Ishikawa (cell line): Measurements from ENCODE around the gene ZNF778.

Experiments used
- CEBPB ChIP-seq: IDR thresholded peaks from 2 replicates; pipeline ENCODE4 v1.6.1; 2012
- CREB1 ChIP-seq: IDR thresholded peaks from 2 replicates; pipeline ENCODE4 v1.6.1; 2012; ENCODE audit warnings: low read depth
- EGR1 ChIP-seq: IDR thresholded peaks from 2 replicates; pipeline ENCODE4 v1.6.1; 2012
- EP300 ChIP-seq: IDR thresholded peaks from 2 replicates; pipeline ENCODE4 v1.6.1; 2012; ENCODE audit warnings: borderline replicate concordance
- FOXM1 ChIP-seq: IDR thresholded peaks from 2 replicates; pipeline ENCODE4 v1.6.1; 2012; ENCODE audit warnings: low read depth, borderline replicate concordance
- NFIC ChIP-seq: IDR thresholded peaks from 2 replicates; pipeline ENCODE4 v1.6.1; 2012
- TAF1 ChIP-seq: IDR thresholded peaks from 2 replicates; pipeline ENCODE4 v1.6.1; 2012; ENCODE audit warnings: low read depth, mild to moderate bottlenecking
- TCF12 ChIP-seq: IDR thresholded peaks from 2 replicates; pipeline ENCODE4 v1.6.1; 2012; ENCODE audit warnings: low read depth
- TEAD4 ChIP-seq: IDR thresholded peaks from 2 replicates; pipeline ENCODE4 v1.6.1; 2012
- YY1 ChIP-seq: IDR thresholded peaks from 2 replicates; pipeline ENCODE4 v1.6.1; 2012; ENCODE audit warnings: low read depth
- ZBTB7A ChIP-seq: IDR thresholded peaks from 2 replicates; pipeline ENCODE4 v1.6.1; 2012; ENCODE audit warnings: low read depth
- TF ChIP-seq, protein P1 (sequence below): IDR thresholded peaks from 2 replicates; pipeline ENCODE4 v1.6.1; 2012
- TF ChIP-seq, protein P2 (sequence below): IDR thresholded peaks from 2 replicates; pipeline ENCODE4 v1.6.1; 2012; ENCODE audit warnings: low read depth, mild to moderate bottlenecking
- TF ChIP-seq, protein P3 (sequence below): IDR thresholded peaks from 2 replicates; pipeline ENCODE4 v1.6.1; 2012

DNA sequence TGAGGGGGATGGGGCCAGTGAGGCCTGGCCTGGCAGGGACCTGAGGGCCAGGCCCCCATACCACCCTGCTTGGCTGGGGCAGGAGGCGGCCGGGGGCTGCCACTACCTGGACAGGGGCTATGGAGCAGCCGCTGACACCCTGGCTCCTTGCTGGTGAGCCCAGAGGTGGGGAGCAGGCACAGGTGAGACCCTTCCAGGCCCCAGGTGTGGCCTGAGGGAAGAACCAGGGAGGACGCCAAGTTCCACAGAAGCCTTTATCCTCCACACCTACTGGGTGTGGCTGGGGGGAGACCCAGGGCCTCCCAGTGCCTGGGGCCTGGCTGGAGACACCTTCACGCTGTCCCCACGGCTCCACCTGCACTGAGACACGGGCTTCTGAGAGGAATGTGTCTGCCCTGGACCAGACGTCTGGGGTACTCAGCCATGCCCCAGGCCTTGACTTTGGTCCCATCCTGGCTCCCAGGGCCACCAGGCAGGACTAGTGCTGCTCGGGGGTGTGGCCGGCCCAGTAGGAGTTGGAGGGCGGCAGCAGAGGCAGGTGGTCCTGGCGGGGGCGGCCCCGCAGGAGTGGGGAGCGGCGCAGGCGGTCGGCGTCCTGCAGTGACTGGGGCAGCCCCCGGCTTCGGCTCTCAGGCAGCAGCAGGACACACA lies 21.9 kb upstream of the ZNF778 start:
- no peak for TF ChIP-seq CEBPB
- TF ChIP-seq, protein P1, sequence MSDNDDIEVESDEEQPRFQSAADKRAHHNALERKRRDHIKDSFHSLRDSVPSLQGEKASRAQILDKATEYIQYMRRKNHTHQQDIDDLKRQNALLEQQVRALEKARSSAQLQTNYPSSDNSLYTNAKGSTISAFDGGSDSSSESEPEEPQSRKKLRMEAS = no peak
- TF ChIP-seq, protein P2, sequence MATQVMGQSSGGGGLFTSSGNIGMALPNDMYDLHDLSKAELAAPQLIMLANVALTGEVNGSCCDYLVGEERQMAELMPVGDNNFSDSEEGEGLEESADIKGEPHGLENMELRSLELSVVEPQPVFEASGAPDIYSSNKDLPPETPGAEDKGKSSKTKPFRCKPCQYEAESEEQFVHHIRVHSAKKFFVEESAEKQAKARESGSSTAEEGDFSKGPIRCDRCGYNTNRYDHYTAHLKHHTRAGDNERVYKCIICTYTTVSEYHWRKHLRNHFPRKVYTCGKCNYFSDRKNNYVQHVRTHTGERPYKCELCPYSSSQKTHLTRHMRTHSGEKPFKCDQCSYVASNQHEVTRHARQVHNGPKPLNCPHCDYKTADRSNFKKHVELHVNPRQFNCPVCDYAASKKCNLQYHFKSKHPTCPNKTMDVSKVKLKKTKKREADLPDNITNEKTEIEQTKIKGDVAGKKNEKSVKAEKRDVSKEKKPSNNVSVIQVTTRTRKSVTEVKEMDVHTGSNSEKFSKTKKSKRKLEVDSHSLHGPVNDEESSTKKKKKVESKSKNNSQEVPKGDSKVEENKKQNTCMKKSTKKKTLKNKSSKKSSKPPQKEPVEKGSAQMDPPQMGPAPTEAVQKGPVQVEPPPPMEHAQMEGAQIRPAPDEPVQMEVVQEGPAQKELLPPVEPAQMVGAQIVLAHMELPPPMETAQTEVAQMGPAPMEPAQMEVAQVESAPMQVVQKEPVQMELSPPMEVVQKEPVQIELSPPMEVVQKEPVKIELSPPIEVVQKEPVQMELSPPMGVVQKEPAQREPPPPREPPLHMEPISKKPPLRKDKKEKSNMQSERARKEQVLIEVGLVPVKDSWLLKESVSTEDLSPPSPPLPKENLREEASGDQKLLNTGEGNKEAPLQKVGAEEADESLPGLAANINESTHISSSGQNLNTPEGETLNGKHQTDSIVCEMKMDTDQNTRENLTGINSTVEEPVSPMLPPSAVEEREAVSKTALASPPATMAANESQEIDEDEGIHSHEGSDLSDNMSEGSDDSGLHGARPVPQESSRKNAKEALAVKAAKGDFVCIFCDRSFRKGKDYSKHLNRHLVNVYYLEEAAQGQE = no peak
- no peak for TF ChIP-seq EGR1
- TF ChIP-seq YY1 = no peak
- TF ChIP-seq TCF12 = no peak
- no peak for TF ChIP-seq TAF1
- TF ChIP-seq NFIC = no peak
- no peak for TF ChIP-seq EP300
- TF ChIP-seq ZBTB7A = no peak
- no peak for TF ChIP-seq FOXM1
- no peak for TF ChIP-seq CREB1
- TF ChIP-seq, protein P3, sequence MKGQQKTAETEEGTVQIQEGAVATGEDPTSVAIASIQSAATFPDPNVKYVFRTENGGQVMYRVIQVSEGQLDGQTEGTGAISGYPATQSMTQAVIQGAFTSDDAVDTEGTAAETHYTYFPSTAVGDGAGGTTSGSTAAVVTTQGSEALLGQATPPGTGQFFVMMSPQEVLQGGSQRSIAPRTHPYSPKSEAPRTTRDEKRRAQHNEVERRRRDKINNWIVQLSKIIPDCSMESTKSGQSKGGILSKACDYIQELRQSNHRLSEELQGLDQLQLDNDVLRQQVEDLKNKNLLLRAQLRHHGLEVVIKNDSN = no peak
- TF ChIP-seq TEAD4 = no peak
